Heart left ventricle (tissue), 13 donors: ENCODE data around the gene FAM171A1.

Source experiments
- CTCF ChIP-seq, 12 donors: fragments of 200-600 bp; sonication (generic) in 4 of 12; IDR thresholded peaks; one replicate each; pipeline versions ENCODE4 v1.5.0 to v1.8.0; 2018 to 2022; ENCODE audit warnings: antibody characterized with exemption in 12 of 12, mild to moderate bottlenecking in 5 of 12
- POLR2A ChIP-seq, 2 donors: fragments of 450-650 bp; IDR thresholded peaks; one replicate each; pipeline ENCODE4 v1.6.1; 2017; ENCODE audit warnings: antibody characterized with exemption in 2 of 2, mild to moderate bottlenecking in 2 of 2, moderate library complexity in 2 of 2
- donor health status: ischemic (EF 13 %, LVEDD 7.1; RV severe dilation, severe dysfunction).
- donor health status: DM: no; HTN: yes; CAD: no.
- donor health status: DM: no; HTN: no; CAD: no.
- donor health status: ischemic (EF 25% LVEDD 6.9; RV normal size, moderate dysfunction).
- donor health status: ischemic (EF 25% LVEDD 5.7; RV mildly dilated, moderate dysfunction).
- donor health status: ischemic (EF 35%, LVEDD 5.7; RV mildly dilated, moderate dysfunction).
- donor health status: nonischemic (EF 11% LVEDD 7.7; RV severe dilation, severe dysfunction).
- donor health status: DM: yes; HTN: yes; CAD: no.
- donor health status: PGD.
- donor health status: ischemic (EF 29% LVEDD 5.4; RV normal size, mild dysfunction).
- donor health status: nonischemic (EF 23%, LVEDD 6.1; RV moderate dilation, normal function).

GRCh38 chr10:15416034-15416433, 44.9 kb upstream of the FAM171A1 start:
- TF ChIP-seq CTCF (IDR thresholded peaks at IDR 0.05) (no peak), POLR2A (IDR thresholded peaks at IDR 0.05) (no peak)
